ENCODE data around the gene ASB7. TPM values are rescaled to one million over a fixed set of nuclear protein-coding genes. Genes with fewer than 3 reads are reported as not detected.

Gene ASB7
- total RNA-seq, 1 donor from 2014 or later = 10.3 TPM

Other genes starting within 250 kb of the ASB7 start
- gene CERS3, start 73.6 kb upstream of the ASB7 start, total RNA-seq = not detected
- 9.4 TPM for gene LINS1, start 405 bp upstream of the ASB7 start, total RNA-seq